A549 (cell line): Measurements from ENCODE around the gene ADGRL3. TPM values are rescaled to one million over a fixed set of nuclear protein-coding genes. Genes with fewer than 3 reads are reported as not detected.

Experiments used
- ATAC-seq, 2 experiments: fragments of 200-7000 bp in 1 of 2; fragments of >200 bp in 1 of 2; cut with Nextera tagmentation in 1 of 2; cut with Tn5 transposase in 1 of 2; 3 replicates each; pipeline versions ENCODE4 v1.8.0 to v1.9.1; 2018 to 2020; ENCODE audit warnings: mild to moderate bottlenecking in 1 of 2, moderate library complexity in 1 of 2
- CTCF ChIA-PET: fragments of 300-600 bp; sonication (Branson Sonifier 250); formaldehyde crosslinking; extraction: SDS; loops from one replicate; lab custom pipeline; 2021; ENCODE audit warnings: antibody characterized with exemption, inconsistent platforms; lab: Yijun Ruan, JAX
- POLR2A ChIA-PET: fragments of 350-600 bp; formaldehyde crosslinking; extraction: SDS; loops from one replicate; lab custom pipeline; 2021; ENCODE audit warnings: antibody characterized with exemption, inconsistent platforms; lab: Yijun Ruan, JAX
- DNase-seq, 2 experiments: peaks; one replicate each; pipeline versions ENCODE4 v3.0.0 to v3.0.0-alpha.2; 2011 to 2016; ENCODE audit warnings: low read depth in 1 of 2, low spot score in 1 of 2
- FAIRE-seq: peaks from 2 replicates; lab custom pipeline; 2011; peaks lifted over from hg19 to GRCh38; lab: Jason Lieb, UNC
- H3K27ac ChIP-seq, 2 experiments: fragments of >200 bp; sonication (Bioruptor Twin); formaldehyde crosslinking; 3 replicates each; pipeline ENCODE4 v1.5.1; 2016 to 2017
- H3K4me1 ChIP-seq: fragments of >200 bp; sonication (Bioruptor Twin); formaldehyde crosslinking; 3 replicates; pipeline ENCODE4 v1.6.1; 2016
- H3K4me2 ChIP-seq: fragments of >200 bp; sonication (Bioruptor Twin); formaldehyde crosslinking; 3 replicates; pipeline ENCODE4 v1.6.1; 2016
- H3K4me3 ChIP-seq: fragments of >200 bp; sonication (Bioruptor Twin); formaldehyde crosslinking; 3 replicates; pipeline ENCODE4 v1.5.1; 2016
- H3K9me3 ChIP-seq: fragments of >200 bp; sonication (Bioruptor Twin); formaldehyde crosslinking; 3 replicates; pipeline ENCODE4 v1.6.1; 2016
- CHD2 ChIP-seq: fragments of 150-350 bp; IDR thresholded peaks from 2 replicates; pipeline ENCODE4 v1.6.1; 2014; ENCODE audit warnings: low read length; ENCODE audit not compliant: partially characterized antibody
- CTCF ChIP-seq: fragments of >200 bp; sonication (Bioruptor Twin); formaldehyde crosslinking; IDR thresholded peaks from 3 replicates; pipeline ENCODE4 v1.5.1; 2016
- EHMT2 ChIP-seq: fragments of 200-600 bp; sonication (generic); IDR thresholded peaks from 2 replicates; pipeline ENCODE4 v1.6.1; 2016; ENCODE audit warnings: antibody characterized with exemption, low read depth, mild to moderate bottlenecking, moderate library complexity
- FOSL2 ChIP-seq, 2 experiments: fragments of 450-650 bp in 1 of 2; fragments of >200 bp in 1 of 2; sonication (Bioruptor Twin) in 1 of 2; formaldehyde crosslinking; IDR thresholded peaks; 2 replicates each; pipeline versions ENCODE4 v1.5.0 to v1.6.1; 2016 to 2020; ENCODE audit warnings: mild to moderate bottlenecking in 1 of 2, moderate library complexity in 1 of 2
- GATA3 ChIP-seq: IDR thresholded peaks from 2 replicates; pipeline ENCODE4 v1.6.1; 2012; ENCODE audit warnings: borderline replicate concordance
- HEYL ChIP-seq: fragments of 250-450 bp; sonication (Bioruptor Pico); IDR thresholded peaks from 2 replicates; pipeline ENCODE4 v1.8.0; 2021; ENCODE audit warnings: mild to moderate bottlenecking, moderate library complexity
- MAX ChIP-seq: IDR thresholded peaks from 2 replicates; pipeline ENCODE4 v1.6.1; 2012
- MAZ ChIP-seq: fragments of 150-350 bp; IDR thresholded peaks from 2 replicates; pipeline ENCODE4 v1.6.1; 2014; ENCODE audit warnings: antibody characterized with exemption, low read depth, low read length, borderline replicate concordance
- MYC ChIP-seq: IDR thresholded peaks from 2 replicates; pipeline ENCODE4 v1.6.1; 2012; ENCODE audit warnings: mild to moderate bottlenecking, inconsistent platforms, low read length, improper control_type of control experiment, borderline replicate concordance
- NFE2L2 ChIP-seq: fragments of 150-350 bp; conservative IDR thresholded peaks from 2 replicates; pipeline ENCODE4 v1.6.1; 2014; ENCODE audit warnings: low read length
- NPAS2 ChIP-seq: fragments of 250-450 bp; sonication (Bioruptor Pico); IDR thresholded peaks from 2 replicates; pipeline ENCODE4 v1.8.0; 2022; ENCODE audit warnings: mild to moderate bottlenecking, moderate library complexity, borderline replicate concordance
- PHF8 ChIP-seq: fragments of 200-600 bp; sonication (generic); IDR thresholded peaks from 2 replicates; pipeline ENCODE4 v1.6.1; 2016; ENCODE audit warnings: low read depth, mild to moderate bottlenecking, antibody characterized with exemption, moderate library complexity, borderline replicate concordance
- RAD21 ChIP-seq, 2 experiments: fragments of >200 bp in 1 of 2; sonication (Bioruptor Twin) in 1 of 2; formaldehyde crosslinking in 1 of 2; IDR thresholded peaks in 1 of 2; conservative IDR thresholded peaks in 1 of 2; 2 replicates in 1 of 2; 3 replicates in 1 of 2; pipeline ENCODE4 v1.6.1; 2012 to 2018; ENCODE audit warnings: inconsistent platforms in 1 of 2
- RCOR1 ChIP-seq: fragments of 150-350 bp; IDR thresholded peaks from 2 replicates; pipeline ENCODE4 v1.6.1; 2014; ENCODE audit warnings: antibody characterized with exemption, low read length, low read depth
- RNF2 ChIP-seq: fragments of 200-600 bp; sonication (generic); IDR thresholded peaks from 2 replicates; pipeline ENCODE4 v1.6.1; 2016; ENCODE audit warnings: low read depth, mild to moderate bottlenecking, antibody characterized with exemption, moderate library complexity, borderline replicate concordance
- SMC3 ChIP-seq: fragments of >200 bp; sonication (Bioruptor Twin); formaldehyde crosslinking; IDR thresholded peaks from 3 replicates; pipeline ENCODE4 v1.6.1; 2018; ENCODE audit warnings: inconsistent platforms
- SREBF2 ChIP-seq: fragments of 450-650 bp; IDR thresholded peaks from 2 replicates; pipeline ENCODE4 v1.6.1; 2014; ENCODE audit warnings: mild to moderate bottlenecking, moderate library complexity
- USF2 ChIP-seq: fragments of 450-650 bp; IDR thresholded peaks from 2 replicates; pipeline ENCODE4 v1.6.1; 2014; ENCODE audit warnings: antibody characterized with exemption
- ZFP36 ChIP-seq: fragments of 450-650 bp; IDR thresholded peaks from 2 replicates; pipeline ENCODE4 v1.6.1; 2014; ENCODE audit warnings: borderline replicate concordance; ENCODE audit not compliant: partially characterized antibody
- WGBS: methylation state at CpG from one replicate; pipeline ENCODE4 v1.1.6; 2017; ENCODE audit errors: missing lambda C conversion rate; 5-methylcytosine and 5-hydroxymethylcytosine counted together
- polyA plus RNA-seq, 4 experiments: library from polyadenylated mRNA; depleted of rRNA in 3 of 4; stranded (reverse); fragments of >200 nt; fragmentation: RNase III in 1 of 4; extraction: RNeasy Plus Mini Kit Qiagen cat#74134 plus additional on column Dnase treatment in 1 of 4; gene quantifications; 2 replicates in 3 of 4; 3 replicates in 1 of 4; pipeline ENCODE4 v1.2.3, GENCODE V29; 2011 to 2017

Gene ADGRL3
- polyA plus RNA-seq, 2 of the 4 experiments (the other 2 are of a cell fraction) = 0.05 to 0.12 TPM

GRCh38 chr4:61837395-61837794 lies 637.3 kb downstream of the ADGRL3 start:
- H3K9me3 ChIP-seq = no peaks in the 10 kb centered on the region
- ATAC-seq (no peak), DNase-seq (no peak), FAIRE-seq (no peak)
- no peak overlapping the region for H3K4me3 ChIP-seq
- H3K27ac ChIP-seq = no peak overlapping the region
- POLR2A ChIA-PET = no interaction called here
- no peak overlapping the region for H3K4me2 ChIP-seq
- H3K4me1 ChIP-seq = no peaks in the 10 kb centered on the region
- TF ChIP-seq SMC3 (no peak), MAZ (no peak), ZFP36 (no peak), MYC (no peak), NFE2L2 (no peak), PHF8 (no peak), RNF2 (no peak), MAX (no peak), NPAS2 (CRISPR knock-in tag) (no peak), EHMT2 (no peak), GATA3 (no peak)
- CTCF ChIA-PET = no interaction called here
- 7% methylated on average over 2 of the region's 2 CpGs for WGBS

- no peak for TF ChIP-seq HEYL (CRISPR knock-in tag)
- no peak for TF ChIP-seq NPAS2 (CRISPR knock-in tag)
- ChIA-PET POLR2A (no interaction called here), CTCF (no interaction called here)
- Histone ChIP-seq H3K9me3 (no peaks in the 10 kb centered on the region), H3K4me1 (no peaks in the 10 kb centered on the region), H3K27ac (no peak overlapping the region), H3K4me2 (no peak overlapping the region), H3K4me3 (no peak overlapping the region)
- FAIRE-seq (no peak), DNase-seq (no peak), ATAC-seq (no peak)
These were observed 637.9 kb downstream of the ADGRL3 start for GRCh38 chr4:61838072-61838471.

- POLR2A ChIA-PET = no interaction called here
- no peaks in the 10 kb centered on the region for H3K9me3 ChIP-seq
- H3K4me2 ChIP-seq = no peak overlapping the region
- TF ChIP-seq CHD2 (no peak), FOSL2 (IDR thresholded peaks at IDR 0.05) (no peak), FOSL2 (CRISPR knock-in tag; IDR thresholded peaks at IDR 0.05) (no peak), RAD21 (conservative IDR thresholded peaks at IDR 0.05 in 1 of 2, IDR thresholded peaks at IDR 0.05 in 1 of 2) (no peak), CTCF (no peak), SREBF2 (no peak), RCOR1 (no peak), HEYL (CRISPR knock-in tag) (no peak), MAX (no peak), USF2 (no peak)
- TF ChIP-seq, all 56 proteins: peak for 0
- DNase-seq (no peak), ATAC-seq (no peak), FAIRE-seq (no peak)
- H3K27ac ChIP-seq = no peak overlapping the region
- 2% methylated on average over 3 of the region's 3 CpGs for WGBS
- CTCF ChIA-PET = no interaction called here
- no peaks in the 10 kb centered on the region for H3K4me1 ChIP-seq
- no peak overlapping the region for H3K4me3 ChIP-seq
These were observed 641.6 kb downstream of the ADGRL3 start for GRCh38 chr4:61841714-61842113.
